HG03378 (cell line): ENCODE data around the gene ZNF354C.

ENCODE experiments used
- ATAC-seq: cut with Tn5 transposase; IDR thresholded peaks from one replicate; pipeline ENCODE4 v1.9.1; 2021; ENCODE audit warnings: mild to moderate bottlenecking, moderate library complexity; ENCODE audit not compliant: unreplicated experiment

The ZNF354C gene

DNA sequence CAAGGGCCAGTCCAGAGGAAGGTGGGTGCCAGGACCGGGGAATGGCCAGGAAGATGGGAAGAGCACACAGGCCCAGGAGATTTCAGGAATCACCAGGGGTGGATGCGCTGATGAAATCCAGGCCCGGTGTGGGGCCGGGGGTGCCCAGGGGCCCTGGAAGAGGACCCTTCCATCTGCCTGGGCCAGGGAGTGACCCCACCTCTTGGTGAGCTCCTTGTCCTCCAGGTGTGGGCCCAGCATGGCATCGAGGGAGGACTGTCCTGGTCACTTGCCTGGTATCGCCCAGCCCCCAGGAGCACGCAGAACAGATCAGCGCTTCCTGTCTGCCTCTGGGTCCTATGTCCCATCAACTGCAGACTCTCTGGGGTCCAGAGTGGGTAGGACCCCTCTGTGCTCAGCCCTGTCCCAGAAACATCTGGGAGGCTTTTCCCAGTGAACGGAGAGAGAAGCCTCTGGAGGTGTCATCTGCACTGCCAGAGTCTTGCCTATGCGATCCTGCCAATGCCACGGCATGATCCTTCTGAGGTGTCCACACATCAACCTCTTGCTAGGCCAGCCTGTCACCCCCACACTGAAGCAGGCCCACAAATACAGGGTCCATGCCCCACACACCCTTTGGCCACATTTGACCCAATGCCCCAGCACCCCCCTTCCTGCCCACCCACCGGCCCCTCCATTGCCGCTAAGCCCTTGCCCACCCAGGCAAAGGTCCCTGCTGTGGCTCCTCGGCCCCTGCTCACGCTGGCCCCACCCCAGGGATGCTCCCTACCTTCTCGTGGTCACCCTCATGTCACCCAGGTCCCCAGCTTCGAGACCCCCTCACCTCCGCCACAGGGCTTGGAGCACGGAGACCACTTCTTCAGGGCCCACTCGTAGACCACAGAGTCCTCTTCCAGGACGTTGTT, 67.2 kb downstream of the ZNF354C start:
- no peak for ATAC-seq

DNA sequence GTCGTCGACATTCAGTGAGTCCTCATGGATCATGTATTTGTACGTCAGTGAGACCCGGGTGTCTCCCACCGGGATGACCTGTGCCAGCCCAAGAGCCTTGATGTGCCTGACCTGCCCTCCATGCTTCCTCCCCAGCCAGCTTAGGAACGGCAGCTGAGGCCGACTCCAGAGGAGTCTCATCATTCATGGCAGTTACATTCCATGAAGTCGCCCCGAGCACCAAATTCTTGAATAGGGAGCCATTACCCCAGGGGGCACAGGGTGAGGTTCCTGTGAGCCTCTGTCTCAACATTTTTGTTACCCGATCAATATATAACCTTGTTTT, 67.8 kb downstream of the ZNF354C start:
- no peak for ATAC-seq

DNA sequence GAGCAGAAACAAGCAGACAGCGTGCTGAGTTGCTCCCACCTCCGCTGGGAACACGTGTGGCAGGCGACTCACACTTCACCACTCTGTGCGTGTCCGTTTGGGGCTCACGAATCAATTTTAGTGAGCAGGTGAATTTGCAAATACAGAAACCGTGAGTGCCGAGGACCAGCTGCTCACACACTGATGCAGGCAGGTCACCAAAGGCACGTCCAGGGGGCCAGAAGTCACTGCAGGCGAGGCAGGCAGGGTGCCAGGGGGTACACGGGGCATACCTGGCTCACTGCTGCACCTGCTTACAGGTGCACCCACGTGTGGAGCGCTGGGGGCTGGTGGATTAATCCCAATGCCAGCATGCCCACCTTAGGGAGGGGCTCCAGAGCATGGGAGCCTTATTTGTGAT, 68.8 kb downstream of the ZNF354C start:
- ATAC-seq = no peak

DNA sequence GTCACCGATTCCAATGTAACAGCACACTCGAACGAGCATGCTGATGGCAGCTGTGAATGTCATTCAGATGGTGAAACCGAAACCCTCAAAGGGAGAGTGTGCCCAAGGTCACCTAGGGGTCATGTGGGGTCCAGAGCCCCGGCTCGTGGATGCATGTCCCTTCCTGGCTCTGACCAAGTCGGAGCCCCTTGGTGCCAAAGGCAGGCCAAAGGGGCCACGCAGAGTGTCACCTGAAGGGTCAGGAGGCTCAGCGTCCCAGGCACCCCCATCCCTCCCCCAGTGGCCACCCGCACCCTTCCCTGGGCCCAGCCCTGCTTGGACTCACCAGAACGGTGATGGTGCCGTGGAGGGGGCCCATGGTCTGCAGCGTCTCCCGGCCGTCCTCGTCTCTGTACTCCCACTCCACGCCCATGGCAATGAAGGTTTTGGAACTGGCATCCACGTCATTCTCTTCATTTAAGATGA, 69.5 kb downstream of the ZNF354C start:
- ATAC-seq = no peak

DNA sequence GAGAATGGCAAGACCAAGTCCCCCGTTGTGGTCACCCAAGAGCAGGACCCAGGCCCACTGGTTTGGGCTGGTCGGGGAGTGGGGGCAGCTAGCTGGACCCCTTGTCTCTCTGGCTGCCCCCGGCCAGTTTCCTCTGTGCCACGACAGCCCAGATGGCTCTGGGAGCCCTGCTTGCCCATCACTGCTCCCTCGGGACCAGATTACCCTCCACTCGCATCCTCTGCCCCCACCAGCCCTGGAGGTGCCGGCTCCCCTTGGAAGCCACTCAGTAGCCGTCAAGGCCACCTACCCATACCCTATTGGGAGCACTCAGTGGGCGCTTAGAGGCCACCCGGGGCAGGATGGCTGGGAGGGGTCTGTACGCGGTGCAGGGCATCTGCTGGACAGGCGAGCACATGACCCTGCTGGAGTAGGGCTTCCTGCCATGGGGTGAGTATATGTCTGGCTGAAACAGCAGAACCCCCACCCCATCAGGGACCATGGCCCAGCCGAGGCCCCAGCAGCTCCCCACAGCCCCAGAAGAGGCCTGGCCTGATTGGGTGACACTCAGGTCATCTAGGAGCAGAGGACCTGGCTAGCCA, 70.0 kb downstream of the ZNF354C start:
- ATAC-seq = no peak

DNA sequence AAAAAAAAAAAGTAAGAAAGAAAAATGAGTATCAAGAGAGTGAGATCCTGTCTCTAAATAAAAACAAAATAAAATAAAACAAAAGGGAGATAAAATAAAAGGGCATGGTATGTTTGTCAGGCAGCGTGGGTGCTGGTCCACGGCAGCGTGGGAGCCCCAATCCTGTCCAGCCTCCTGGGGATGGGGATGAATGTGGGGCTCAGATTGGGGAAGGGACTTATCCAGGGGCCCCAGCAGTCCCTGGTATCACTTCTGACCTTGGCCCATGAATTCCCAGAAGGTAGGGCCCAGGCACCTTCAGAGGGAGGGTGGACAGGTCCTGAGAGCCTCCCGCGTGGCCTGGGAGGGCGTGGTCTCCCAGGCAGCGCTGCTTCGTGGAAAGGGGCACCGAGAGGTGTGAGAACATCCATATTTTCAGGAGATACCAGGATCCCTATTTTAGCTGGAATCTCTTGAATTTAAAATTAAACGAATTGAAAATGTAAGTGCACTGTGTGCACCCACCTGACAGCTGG, 71.2 kb downstream of the ZNF354C start:
- ATAC-seq = no peak

DNA sequence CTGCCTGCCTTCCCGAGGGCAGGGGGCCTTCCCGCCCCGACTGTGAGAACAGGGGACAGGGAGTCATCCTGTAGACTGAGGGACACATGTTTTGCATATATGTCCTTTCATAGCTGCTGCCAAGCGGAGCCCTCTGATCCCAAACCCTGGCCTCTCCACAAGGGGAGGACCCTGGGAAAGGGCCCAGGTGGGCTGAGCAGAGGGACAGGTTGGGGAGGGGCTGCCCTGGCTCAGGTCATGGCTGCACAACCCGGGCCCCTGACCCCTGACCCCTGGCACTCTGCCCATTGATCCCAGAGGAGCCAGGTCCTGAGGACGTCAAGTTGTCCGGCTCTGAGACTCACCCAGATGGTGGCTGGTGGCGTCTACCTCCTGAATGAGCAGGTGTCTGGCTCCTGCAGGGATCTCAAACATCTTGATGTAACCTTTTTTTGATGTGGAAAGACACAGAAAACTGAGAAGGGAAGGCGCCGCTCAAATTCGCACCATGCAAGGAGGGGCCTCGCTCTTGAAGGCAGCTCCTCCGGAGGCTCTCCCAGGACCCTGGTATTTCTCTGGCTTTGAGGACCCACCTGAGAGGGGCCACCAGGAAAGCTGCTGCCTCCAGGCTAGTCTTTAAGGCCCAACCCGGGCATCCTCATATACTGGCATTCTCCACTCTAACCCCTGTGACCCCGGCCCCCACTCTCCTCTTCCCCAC, 71.9 kb downstream of the ZNF354C start:
- no peak for ATAC-seq

DNA sequence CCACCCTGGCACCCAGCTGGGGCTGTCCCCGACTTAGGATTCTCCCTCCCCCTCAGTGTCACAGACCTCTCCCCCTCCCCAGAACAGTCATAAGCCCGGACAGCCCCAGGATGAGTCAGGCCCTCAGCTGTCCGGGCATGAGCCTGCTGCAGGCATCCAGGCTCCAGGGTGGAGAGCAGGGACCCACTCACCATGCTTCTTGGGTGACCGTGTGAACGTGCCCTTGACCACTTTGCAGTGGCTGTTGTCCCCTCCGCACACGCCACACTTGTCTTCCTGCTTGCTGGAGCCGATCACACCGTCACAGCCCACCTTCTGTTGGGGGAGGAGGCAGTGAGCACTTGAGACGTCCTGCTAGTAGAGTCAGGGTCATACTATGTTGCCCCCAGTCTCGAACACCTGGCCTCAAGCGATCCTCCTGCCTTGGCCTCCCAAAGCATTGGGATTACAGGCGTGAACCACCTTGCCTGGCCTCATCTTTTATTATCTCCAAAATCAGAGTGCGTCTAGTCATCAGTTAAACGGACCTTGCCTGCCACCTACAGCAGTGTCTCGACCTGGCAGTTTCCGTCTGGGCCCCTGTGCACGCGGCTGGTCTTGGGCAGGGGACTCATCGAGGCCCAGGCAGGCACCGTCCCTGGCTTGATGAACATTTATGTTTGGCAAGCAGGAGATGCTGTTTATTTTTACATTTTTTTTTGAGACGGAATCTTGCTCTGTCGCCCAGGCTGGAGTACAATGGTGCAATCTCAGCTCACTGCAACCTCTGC, 72.6 kb downstream of the ZNF354C start:
- no peak for ATAC-seq
